ENCODE results near the gene PHACTR1.

The PHACTR1 gene

GRCh38 chr6:13287104-13287503 lies 570.5 kb downstream of the PHACTR1 start:
- Histone ChIP-seq H3K4me1 (ENCODE audit: control insufficient read depth in 5 of 5, insufficient read depth in 5 of 5, low read length in 5 of 5) (peaks cover 0 to 10% (median 5%) of the 10 kb centered on the region in 5 donors), H3K27me3 (ENCODE audit: control insufficient read depth in 5 of 5, insufficient read depth in 4 of 5, low read length in 5 of 5) (no peaks in the 10 kb centered on the region), H3K36me3 (ENCODE audit: control insufficient read depth in 5 of 5, insufficient read depth in 5 of 5, low read length in 5 of 5) (peaks cover 0 to 46% (median 16%) of the 10 kb centered on the region in 5 donors), H3K9ac (ENCODE audit: low read length in 5 of 5) (no peak overlapping the region), H3K27ac (ENCODE audit: low read depth, low read length) (no peak overlapping the region), H3K4me3 (ENCODE audit: low read depth in 1 of 5, low read length in 5 of 5) (no peak overlapping the region), H3K9me3 (ENCODE audit: control insufficient read depth in 5 of 5, low read length in 5 of 5) (peaks cover 0 to 19% (median 13%) of the 10 kb centered on the region in 5 donors)

GRCh38 chr6:13288481-13288880 lies 571.9 kb downstream of the PHACTR1 start:
- no peak overlapping the region for H3K27ac ChIP-seq (ENCODE audit: low read depth, low read length)

GRCh38 chr6:13288969-13289391 lies 572.4 kb downstream of the PHACTR1 start:
- Histone ChIP-seq H3K27me3 (ENCODE audit: control insufficient read depth in 5 of 5, insufficient read depth in 4 of 5, low read length in 5 of 5) (no peaks in the 10 kb centered on the region), H3K36me3 (ENCODE audit: control insufficient read depth in 5 of 5, insufficient read depth in 5 of 5, low read length in 5 of 5) (peaks cover 0 to 47% (median 25%) of the 10 kb centered on the region in 5 donors), H3K27ac (ENCODE audit: low read depth, low read length) (no peak overlapping the region), H3K9me3 (ENCODE audit: control insufficient read depth in 5 of 5, low read length in 5 of 5) (peaks cover 0 to 19% (median 13%) of the 10 kb centered on the region in 5 donors), H3K9ac (ENCODE audit: low read length in 5 of 5) (no peak overlapping the region), H3K4me1 (ENCODE audit: control insufficient read depth in 5 of 5, insufficient read depth in 5 of 5, low read length in 5 of 5) (peaks cover 0 to 10% (median 5%) of the 10 kb centered on the region in 5 donors), H3K4me3 (ENCODE audit: low read depth in 1 of 5, low read length in 5 of 5) (no peak overlapping the region)

More at GRCh38 chr6:13288481-13288880, 571.9 kb downstream of the PHACTR1 start:
- Histone ChIP-seq H3K36me3 (ENCODE audit: control insufficient read depth in 5 of 5, insufficient read depth in 5 of 5, low read length in 5 of 5) (peaks cover 0 to 48% (median 24%) of the 10 kb centered on the region in 5 donors), H3K4me1 (ENCODE audit: control insufficient read depth in 5 of 5, insufficient read depth in 5 of 5, low read length in 5 of 5) (peaks cover 0 to 10% (median 5%) of the 10 kb centered on the region in 5 donors), H3K4me3 (ENCODE audit: low read depth in 1 of 5, low read length in 5 of 5) (no peak overlapping the region), H3K9ac (ENCODE audit: low read length in 5 of 5) (no peak overlapping the region), H3K27me3 (ENCODE audit: control insufficient read depth in 5 of 5, insufficient read depth in 4 of 5, low read length in 5 of 5) (no peaks in the 10 kb centered on the region), H3K9me3 (ENCODE audit: control insufficient read depth in 5 of 5, low read length in 5 of 5) (peaks cover 0 to 19% (median 13%) of the 10 kb centered on the region in 5 donors)

- Histone ChIP-seq H3K27ac (ENCODE audit: low read depth, low read length) (no peak overlapping the region), H3K27me3 (ENCODE audit: control insufficient read depth in 5 of 5, insufficient read depth in 4 of 5, low read length in 5 of 5) (no peaks in the 10 kb centered on the region)
These were observed 573.3 kb downstream of the PHACTR1 start for GRCh38 chr6:13289789-13290318.

GRCh38 chr6:13290335-13290734 lies 573.8 kb downstream of the PHACTR1 start:
- Histone ChIP-seq H3K4me1 (ENCODE audit: control insufficient read depth in 5 of 5, insufficient read depth in 5 of 5, low read length in 5 of 5) (peaks cover 0 to 10% (median 5%) of the 10 kb centered on the region in 5 donors), H3K9me3 (ENCODE audit: control insufficient read depth in 5 of 5, low read length in 5 of 5) (peaks cover 0 to 19% (median 13%) of the 10 kb centered on the region in 5 donors), H3K36me3 (ENCODE audit: control insufficient read depth in 5 of 5, insufficient read depth in 5 of 5, low read length in 5 of 5) (peaks cover 0 to 53% (median 35%) of the 10 kb centered on the region in 5 donors), H3K4me3 (ENCODE audit: low read depth in 1 of 5, low read length in 5 of 5) (no peak overlapping the region), H3K27me3 (ENCODE audit: control insufficient read depth in 5 of 5, insufficient read depth in 4 of 5, low read length in 5 of 5) (no peaks in the 10 kb centered on the region), H3K9ac (ENCODE audit: low read length in 5 of 5) (no peak overlapping the region), H3K27ac (ENCODE audit: low read depth, low read length) (no peak overlapping the region)

More at GRCh38 chr6:13289789-13290318, 573.3 kb downstream of the PHACTR1 start:
- Histone ChIP-seq H3K4me1 (ENCODE audit: control insufficient read depth in 5 of 5, insufficient read depth in 5 of 5, low read length in 5 of 5) (peaks cover 0 to 10% (median 5%) of the 10 kb centered on the region in 5 donors), H3K9ac (ENCODE audit: low read length in 5 of 5) (no peak overlapping the region), H3K36me3 (ENCODE audit: control insufficient read depth in 5 of 5, insufficient read depth in 5 of 5, low read length in 5 of 5) (peaks cover 0 to 51% (median 33%) of the 10 kb centered on the region in 5 donors), H3K9me3 (ENCODE audit: control insufficient read depth in 5 of 5, low read length in 5 of 5) (peaks cover 0 to 19% (median 13%) of the 10 kb centered on the region in 5 donors), H3K4me3 (ENCODE audit: low read depth in 1 of 5, low read length in 5 of 5) (no peak overlapping the region)

- Histone ChIP-seq H3K36me3 (ENCODE audit: control insufficient read depth in 5 of 5, insufficient read depth in 5 of 5, low read length in 5 of 5) (peaks cover 0 to 58% (median 35%) of the 10 kb centered on the region in 5 donors), H3K9me3 (ENCODE audit: control insufficient read depth in 5 of 5, low read length in 5 of 5) (peaks cover 0 to 4% (median 0%) of the 10 kb centered on the region in 5 donors), H3K4me3 (ENCODE audit: low read depth in 1 of 5, low read length in 5 of 5) (no peak overlapping the region), H3K27me3 (ENCODE audit: control insufficient read depth in 5 of 5, insufficient read depth in 4 of 5, low read length in 5 of 5) (no peaks in the 10 kb centered on the region), H3K4me1 (ENCODE audit: control insufficient read depth in 5 of 5, insufficient read depth in 5 of 5, low read length in 5 of 5) (peaks cover 0 to 10% (median 5%) of the 10 kb centered on the region in 5 donors), H3K27ac (ENCODE audit: low read depth, low read length) (no peak overlapping the region), H3K9ac (ENCODE audit: low read length in 5 of 5) (no peak overlapping the region)
These were observed 576.2 kb downstream of the PHACTR1 start for GRCh38 chr6:13292774-13293173.

- H3K9me3 ChIP-seq (ENCODE audit: control insufficient read depth in 5 of 5, low read length in 5 of 5), result no peaks in the 10 kb centered on the region
- no peaks in the 10 kb centered on the region for H3K27me3 ChIP-seq (ENCODE audit: control insufficient read depth in 5 of 5, insufficient read depth in 4 of 5, low read length in 5 of 5)
- H3K36me3 ChIP-seq (ENCODE audit: control insufficient read depth in 5 of 5, insufficient read depth in 5 of 5, low read length in 5 of 5), result peaks cover 0 to 61% (median 44%) of the 10 kb centered on the region in 5 donors
- no peak overlapping the region for H3K27ac ChIP-seq (ENCODE audit: low read depth, low read length)
- peaks cover 0 to 5% (median 0%) of the 10 kb centered on the region in 5 donors for H3K4me1 ChIP-seq (ENCODE audit: control insufficient read depth in 5 of 5, insufficient read depth in 5 of 5, low read length in 5 of 5)
- no peak overlapping the region for H3K9ac ChIP-seq (ENCODE audit: low read length in 5 of 5)
- H3K4me3 ChIP-seq (ENCODE audit: low read depth in 1 of 5, low read length in 5 of 5), result no peak overlapping the region
These were observed 578.0 kb downstream of the PHACTR1 start for GRCh38 chr6:13294499-13295069.

- Histone ChIP-seq H3K9me3 (ENCODE audit: control insufficient read depth in 5 of 5, low read length in 5 of 5) (no peaks in the 10 kb centered on the region), H3K36me3 (ENCODE audit: control insufficient read depth in 5 of 5, insufficient read depth in 5 of 5, low read length in 5 of 5) (peaks cover 0 to 68% (median 51%) of the 10 kb centered on the region in 5 donors), H3K4me3 (ENCODE audit: low read depth in 1 of 5, low read length in 5 of 5) (no peak overlapping the region), H3K27me3 (ENCODE audit: control insufficient read depth in 5 of 5, insufficient read depth in 4 of 5, low read length in 5 of 5) (no peaks in the 10 kb centered on the region), H3K4me1 (ENCODE audit: control insufficient read depth in 5 of 5, insufficient read depth in 5 of 5, low read length in 5 of 5) (no peaks in the 10 kb centered on the region), H3K27ac (ENCODE audit: low read depth, low read length) (no peak overlapping the region), H3K9ac (ENCODE audit: low read length in 5 of 5) (no peak overlapping the region)
These were observed 579.0 kb downstream of the PHACTR1 start for GRCh38 chr6:13295576-13295975.

- H3K36me3 ChIP-seq (ENCODE audit: control insufficient read depth in 5 of 5, insufficient read depth in 5 of 5, low read length in 5 of 5), result peaks cover 0 to 71% (median 52%) of the 10 kb centered on the region in 5 donors
- H3K9me3 ChIP-seq (ENCODE audit: control insufficient read depth in 5 of 5, low read length in 5 of 5), result no peaks in the 10 kb centered on the region
- H3K9ac ChIP-seq (ENCODE audit: low read length in 5 of 5), result no peak overlapping the region
- no peak overlapping the region for H3K4me3 ChIP-seq (ENCODE audit: low read depth in 1 of 5, low read length in 5 of 5)
- no peak overlapping the region for H3K27ac ChIP-seq (ENCODE audit: low read depth, low read length)
- H3K27me3 ChIP-seq (ENCODE audit: control insufficient read depth in 5 of 5, insufficient read depth in 4 of 5, low read length in 5 of 5), result no peaks in the 10 kb centered on the region
- H3K4me1 ChIP-seq (ENCODE audit: control insufficient read depth in 5 of 5, insufficient read depth in 5 of 5, low read length in 5 of 5), result no peaks in the 10 kb centered on the region
These were observed 580.0 kb downstream of the PHACTR1 start for GRCh38 chr6:13296536-13296997.

- Histone ChIP-seq H3K4me3 (ENCODE audit: low read depth in 1 of 5, low read length in 5 of 5) (no peak overlapping the region), H3K4me1 (ENCODE audit: control insufficient read depth in 5 of 5, insufficient read depth in 5 of 5, low read length in 5 of 5) (peaks cover 0 to 4% (median 3%) of the 10 kb centered on the region in 5 donors), H3K27ac (ENCODE audit: low read depth, low read length) (no peak overlapping the region), H3K36me3 (ENCODE audit: control insufficient read depth in 5 of 5, insufficient read depth in 5 of 5, low read length in 5 of 5) (peaks cover 0 to 67% (median 51%) of the 10 kb centered on the region in 5 donors), H3K9me3 (ENCODE audit: control insufficient read depth in 5 of 5, low read length in 5 of 5) (no peaks in the 10 kb centered on the region), H3K27me3 (ENCODE audit: control insufficient read depth in 5 of 5, insufficient read depth in 4 of 5, low read length in 5 of 5) (no peaks in the 10 kb centered on the region), H3K9ac (ENCODE audit: low read length in 5 of 5) (no peak overlapping the region)
These were observed 580.8 kb downstream of the PHACTR1 start for GRCh38 chr6:13297391-13297790.
